ENCODE results near the gene FYB1. TPM values are rescaled to one million over a fixed set of nuclear protein-coding genes. Genes with fewer than 3 reads are reported as not detected.
"Not testable (repeated sequence)": the region's sequence is repeated elsewhere in the genome, so short reads cannot be mapped to it uniquely, and the experiment has no call there.

Gene FYB1
- total RNA-seq, 1 donor from 2014 or later: 0.55 TPM

- Mint-ChIP-seq H3K4me3 (no peak overlapping the region), H3K27ac (no peak overlapping the region), H3K36me3 (ENCODE audit: low read depth) (no peaks in the 10 kb centered on the region), H3K27me3 (peaks cover 2% of the 10 kb centered on the region), H3K4me1 (no peaks in the 10 kb centered on the region), H3K9me3 (peaks cover 13% of the 10 kb centered on the region)
- POLR2A ChIA-PET: no interaction called here
- ATAC-seq (ENCODE audit: low read depth) (no peak), DNase-seq (no peak)
- CTCF ChIA-PET: no interaction called here
- intact Hi-C loops (cut with micrococcal nuclease): no loop called here
- no peak for TF ChIP-seq CTCF (IDR thresholded peaks at IDR 0.05)
Measured at GRCh38 chr5:39236718-39237117, 17.4 kb upstream of the FYB1 start.

DNA sequence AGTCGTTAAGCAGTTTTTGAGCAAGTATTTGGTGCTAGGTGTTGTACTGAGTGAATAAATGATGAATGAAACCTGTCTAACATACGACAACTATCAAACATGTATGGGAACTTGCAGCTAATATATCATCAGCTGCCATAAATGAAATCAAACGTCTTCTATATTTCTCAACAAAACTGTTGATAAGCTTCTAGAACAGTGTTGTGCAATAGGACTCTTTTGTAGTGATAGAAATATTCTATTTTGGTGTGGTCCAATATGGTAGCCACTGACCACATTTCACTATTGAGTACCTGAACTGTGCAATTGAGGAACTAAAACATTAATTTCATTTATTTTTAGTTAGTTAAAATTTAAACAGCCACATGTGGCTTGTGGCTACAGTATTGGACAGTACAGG lies 16.3 kb upstream of the FYB1 start:
- Mint-ChIP-seq H3K27ac (no peak overlapping the region), H3K36me3 (ENCODE audit: low read depth) (no peaks in the 10 kb centered on the region), H3K9me3 (peaks cover 8% of the 10 kb centered on the region), H3K4me3 (no peak overlapping the region), H3K4me1 (no peaks in the 10 kb centered on the region), H3K27me3 (peaks cover 2% of the 10 kb centered on the region)
- ATAC-seq (ENCODE audit: low read depth) (no peak), DNase-seq (no peak)
- no peak for TF ChIP-seq CTCF (IDR thresholded peaks at IDR 0.05)
- ChIA-PET POLR2A (no interaction called here), CTCF (no interaction called here)
- intact Hi-C loops (cut with micrococcal nuclease): no loop called here

DNA sequence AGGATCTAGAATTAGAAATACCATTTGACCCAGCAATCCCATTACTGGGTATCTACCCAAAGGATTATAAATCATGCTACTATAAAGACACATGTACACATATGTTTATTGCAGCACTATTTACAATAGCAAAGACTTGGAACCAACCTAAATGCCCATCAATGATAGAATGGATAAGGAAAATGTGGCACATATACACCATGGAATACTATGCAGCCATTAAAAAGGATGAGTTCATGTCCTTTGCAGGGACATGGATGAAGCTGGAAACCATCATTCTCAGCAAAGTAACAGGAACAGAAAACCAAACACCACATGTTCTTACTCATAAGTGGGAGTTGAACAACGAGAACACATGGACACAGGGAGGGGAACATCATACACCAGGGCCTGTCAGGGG lies 15.1 kb upstream of the FYB1 start:
- not testable (repeated sequence) for H3K36me3 Mint-ChIP-seq (ENCODE audit: low read depth)

GRCh38 chr5:39233783-39234182 lies 14.4 kb upstream of the FYB1 start:
- ATAC-seq (ENCODE audit: low read depth) (no peak), DNase-seq (no peak)
- ChIA-PET CTCF (no interaction called here), POLR2A (no interaction called here)
- intact Hi-C loops (cut with micrococcal nuclease): no loop called here
- Mint-ChIP-seq H3K9me3 (no peaks in the 10 kb centered on the region), H3K27ac (no peak overlapping the region), H3K4me1 (no peaks in the 10 kb centered on the region), H3K36me3 (ENCODE audit: low read depth) (no peaks in the 10 kb centered on the region), H3K27me3 (peaks cover 2% of the 10 kb centered on the region), H3K4me3 (no peak overlapping the region)
- TF ChIP-seq CTCF (IDR thresholded peaks at IDR 0.05): no peak

More for the DNA sequence above, 15.1 kb upstream of the FYB1 start:
- CTCF ChIA-PET; H3K27me3 Mint-ChIP-seq; H3K4me1 Mint-ChIP-seq; POLR2A ChIA-PET; H3K9me3 Mint-ChIP-seq; ATAC-seq (ENCODE audit: low read depth); intact Hi-C loops (cut with micrococcal nuclease); DNase-seq; H3K4me3 Mint-ChIP-seq; H3K27ac Mint-ChIP-seq: not testable (repeated sequence)

DNA sequence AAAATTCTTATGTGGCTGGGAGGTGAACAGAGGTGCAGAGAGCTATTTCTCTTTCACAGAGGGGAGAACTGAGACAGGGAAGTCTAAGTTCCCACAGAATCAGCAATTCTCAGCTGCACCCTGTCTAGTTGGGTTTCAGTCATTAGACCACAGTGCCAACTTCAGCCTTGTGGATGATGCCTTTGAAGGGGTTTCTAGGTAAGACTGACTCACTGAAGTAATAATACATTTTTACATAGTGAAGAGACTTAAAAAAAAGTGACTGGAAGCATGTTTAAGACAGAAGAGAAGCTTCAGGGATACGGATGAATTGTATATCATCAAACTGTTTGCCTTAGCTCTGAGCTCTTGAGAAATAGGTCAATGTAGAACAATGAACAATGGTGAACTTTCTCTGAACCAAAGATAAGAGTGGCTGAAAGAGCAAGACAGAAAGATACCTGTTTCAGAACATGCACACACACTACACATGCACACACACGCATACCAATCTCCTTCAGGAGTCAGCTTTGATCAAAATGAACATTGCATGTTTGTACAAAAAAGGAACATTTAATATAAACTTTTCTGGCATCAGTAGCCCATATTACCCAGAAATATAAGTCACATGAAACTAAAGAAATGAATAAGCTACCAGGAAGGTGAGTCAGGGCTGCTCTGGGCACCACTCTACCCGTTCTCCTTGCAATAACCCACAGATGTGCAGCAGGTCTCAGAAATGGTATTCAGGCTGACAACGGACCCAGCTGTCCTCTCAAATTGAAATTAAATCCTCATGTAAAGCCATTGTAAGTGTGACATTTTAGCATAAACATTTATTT lies 12.6 kb upstream of the FYB1 start:
- H3K27ac Mint-ChIP-seq: no peak overlapping the region
- DNase-seq (no peak), ATAC-seq (ENCODE audit: low read depth) (no peak)
- intact Hi-C loops (cut with micrococcal nuclease): no loop called here
- POLR2A ChIA-PET: no interaction called here
- H3K4me3 Mint-ChIP-seq: no peak overlapping the region
- CTCF ChIA-PET: interaction anchor here (1.8 kb wide), 1 partner anchor 14 kb away, joined by 10 read pairs; no protein-coding TSS in a partner anchor
- H3K27me3 Mint-ChIP-seq: peaks cover 2% of the 10 kb centered on the region
- H3K36me3 Mint-ChIP-seq (ENCODE audit: low read depth): no peaks in the 10 kb centered on the region
- no peak for TF ChIP-seq CTCF (IDR thresholded peaks at IDR 0.05)
- H3K4me1 Mint-ChIP-seq: no peaks in the 10 kb centered on the region
- no peaks in the 10 kb centered on the region for H3K9me3 Mint-ChIP-seq
